Measurements from ENCODE around the gene ZDHHC4.

The ZDHHC4 gene

GRCh38 chr7:6563936-6564770 lies 13.1 kb upstream of the ZDHHC4 start:
- no peak for TF ChIP-seq CTCF (conservative IDR thresholded peaks at IDR 0.05)
- H3K27ac ChIP-seq: no peak overlapping the region

- H3K27ac ChIP-seq: no peak overlapping the region
- TF ChIP-seq CTCF (conservative IDR thresholded peaks at IDR 0.05): no peak
These were observed 11.6 kb upstream of the ZDHHC4 start for GRCh38 chr7:6565655-6566054.

DNA sequence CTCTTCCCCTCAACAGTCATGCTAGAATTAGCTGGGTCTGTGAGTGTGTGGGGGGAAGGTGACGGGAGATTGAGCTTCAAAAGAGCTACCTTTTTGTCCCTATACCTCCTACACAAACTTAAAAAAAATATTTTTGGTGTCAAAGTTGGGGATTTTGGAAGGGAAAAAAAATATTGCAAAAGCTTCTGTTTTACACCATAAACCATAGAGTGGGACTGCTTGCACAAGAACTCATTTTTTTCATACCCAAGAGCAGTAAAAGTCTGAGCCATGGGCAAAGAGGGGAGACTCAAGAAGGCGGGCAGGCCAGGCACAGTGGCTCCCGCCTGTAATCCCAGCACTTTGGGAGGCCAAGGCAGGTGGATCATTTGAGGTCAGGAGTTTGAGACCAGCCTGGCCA lies 9.4 kb upstream of the ZDHHC4 start:
- no peak for TF ChIP-seq CTCF (conservative IDR thresholded peaks at IDR 0.05)
- no peak overlapping the region for H3K27ac ChIP-seq

- H3K27ac ChIP-seq: no peak overlapping the region
- TF ChIP-seq CTCF (conservative IDR thresholded peaks at IDR 0.05): no peak
These were observed 6.0 kb upstream of the ZDHHC4 start for GRCh38 chr7:6571160-6571779.

GRCh38 chr7:6575281-6576023 lies 1.8 kb upstream of the ZDHHC4 start:
- no peak overlapping the region for H3K27ac ChIP-seq
- no peak for TF ChIP-seq CTCF (conservative IDR thresholded peaks at IDR 0.05)

- TF ChIP-seq CTCF (conservative IDR thresholded peaks at IDR 0.05): no peak
- peak overlapping the region; percentile 74; the same call in 1 of the 2 replicates for H3K27ac ChIP-seq
These were observed 1.0 kb upstream of the ZDHHC4 start for GRCh38 chr7:6576024-6576866.

DNA sequence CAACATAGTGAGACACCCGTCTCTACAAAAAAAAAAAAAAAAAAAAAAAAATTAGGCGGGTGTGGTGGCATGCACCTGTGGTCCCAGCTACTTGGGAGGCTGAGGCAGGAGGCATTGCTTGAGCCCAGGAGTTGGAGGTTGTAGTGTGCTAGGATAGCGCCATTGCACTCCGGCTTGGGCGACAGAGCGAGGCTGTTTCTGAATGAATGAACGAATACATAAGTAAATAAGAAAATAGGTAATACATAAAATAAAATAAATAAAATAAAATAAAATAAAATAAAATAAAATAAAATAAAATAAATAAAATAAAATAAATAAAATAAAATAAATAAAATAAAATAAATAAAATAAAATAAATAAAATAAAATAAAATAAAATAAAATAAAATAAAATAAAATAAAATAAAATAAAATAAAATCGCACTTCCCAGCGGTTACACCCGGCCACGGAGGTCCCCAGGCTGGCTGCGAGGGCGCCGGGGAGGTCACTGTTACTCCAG lies 336 bp upstream of the ZDHHC4 start:
- H3K27ac ChIP-seq: peak overlapping the region; percentile 74

Data from VCaP (cell line).